ENCODE data around the gene FBRS. TPM values are rescaled to one million over a fixed set of nuclear protein-coding genes. Genes with fewer than 3 reads are reported as not detected.

FBRS gene
- total and polyA plus RNA-seq, 2 of the 13 experiments (the other 11 are each of a cell fraction or from before 2014, with no cell fraction given): 13.7 to 16.2 TPM

- H3K79me2 ChIP-seq (ENCODE audit: insufficient read depth, low read length): no peaks in the 10 kb centered on the region
- H3K27me3 ChIP-seq (ENCODE audit: control insufficient read depth in 1 of 2, insufficient read depth in 2 of 2, low read length in 2 of 2): peaks cover 0 to 19% of the 10 kb centered on the region in 2 experiments; a peak in 3 of 5 replicates
- BruUV-seq (replicated peaks): no TSS peak
- H3K4me1 ChIP-seq (ENCODE audit: insufficient read depth, low read length): peaks cover 83% of the 10 kb centered on the region
- ChIA-PET POLR2A (interaction anchor here (1.1 to 6.5 kb wide), 5 partner anchors 11 to 213 kb away, joined by 3 to 46 read pairs (median 3); partner anchors contain the start of genes DCTPP1, ZNF689 and ZNF771), CTCF (ENCODE audit: low intra/inter-chr PET ratio, low total read pairs) (interaction anchor here (1.1 kb wide), 1 partner anchor 9 kb away, joined by 4 read pairs; no protein-coding TSS in a partner anchor)
- no peaks in the 10 kb centered on the region for H3K9me3 ChIP-seq (ENCODE audit: low read length)
- no peak for DNase-seq (ENCODE audit: low spot score)
- 4% methylated on average over 3 of the region's 3 CpGs for WGBS (ENCODE audit: low lambda C conversion rate)
- intact Hi-C loops (cut with micrococcal nuclease; ENCODE audit: unreplicated experiment) (no loop called here), in situ Hi-C loops (cut with HindIII; ENCODE audit: extremely low pct_ligation_motif_present, low pct_unique_long_range_greater_than_20kb) (loop anchor here (5.0 kb wide), 1 partner anchor 48 kb away; the partner anchor contains the start of gene ZNF688)
- H3K36me3 ChIP-seq (replicated peaks in 1 of 2; ENCODE audit: control insufficient read depth in 1 of 2, insufficient read depth in 2 of 2, low read length in 2 of 2): no peaks in the 10 kb centered on the region
- no peaks in the 10 kb centered on the region for H4K20me1 ChIP-seq (ENCODE audit: insufficient read depth, low read length)
- no peak for ATAC-seq
- no peak overlapping the region for H2AFZ ChIP-seq (ENCODE audit: low read length)
- TF ChIP-seq ATF2 (CRISPR knock-in tag; IDR thresholded peaks at IDR 0.05): no peak
- TF ChIP-seq ZFP62 (CRISPR knock-in tag; IDR thresholded peaks at IDR 0.05): no peak
- TF ChIP-seq ZBTB4 (CRISPR knock-in tag; IDR thresholded peaks at IDR 0.05; ENCODE audit: borderline replicate concordance): no peak
- no peak for TF ChIP-seq ZNF468 (CRISPR knock-in tag; IDR thresholded peaks at IDR 0.05)
- no peak for TF ChIP-seq HMGXB3 (CRISPR knock-in tag; IDR thresholded peaks at IDR 0.05; ENCODE audit: borderline replicate concordance)
- TF ChIP-seq ZSCAN20 (CRISPR knock-in tag; IDR thresholded peaks at IDR 0.05; ENCODE audit: borderline replicate concordance): no peak
- no peak for TF ChIP-seq HIVEP1 (CRISPR knock-in tag; IDR thresholded peaks at IDR 0.05)
- TF ChIP-seq, protein P1, sequence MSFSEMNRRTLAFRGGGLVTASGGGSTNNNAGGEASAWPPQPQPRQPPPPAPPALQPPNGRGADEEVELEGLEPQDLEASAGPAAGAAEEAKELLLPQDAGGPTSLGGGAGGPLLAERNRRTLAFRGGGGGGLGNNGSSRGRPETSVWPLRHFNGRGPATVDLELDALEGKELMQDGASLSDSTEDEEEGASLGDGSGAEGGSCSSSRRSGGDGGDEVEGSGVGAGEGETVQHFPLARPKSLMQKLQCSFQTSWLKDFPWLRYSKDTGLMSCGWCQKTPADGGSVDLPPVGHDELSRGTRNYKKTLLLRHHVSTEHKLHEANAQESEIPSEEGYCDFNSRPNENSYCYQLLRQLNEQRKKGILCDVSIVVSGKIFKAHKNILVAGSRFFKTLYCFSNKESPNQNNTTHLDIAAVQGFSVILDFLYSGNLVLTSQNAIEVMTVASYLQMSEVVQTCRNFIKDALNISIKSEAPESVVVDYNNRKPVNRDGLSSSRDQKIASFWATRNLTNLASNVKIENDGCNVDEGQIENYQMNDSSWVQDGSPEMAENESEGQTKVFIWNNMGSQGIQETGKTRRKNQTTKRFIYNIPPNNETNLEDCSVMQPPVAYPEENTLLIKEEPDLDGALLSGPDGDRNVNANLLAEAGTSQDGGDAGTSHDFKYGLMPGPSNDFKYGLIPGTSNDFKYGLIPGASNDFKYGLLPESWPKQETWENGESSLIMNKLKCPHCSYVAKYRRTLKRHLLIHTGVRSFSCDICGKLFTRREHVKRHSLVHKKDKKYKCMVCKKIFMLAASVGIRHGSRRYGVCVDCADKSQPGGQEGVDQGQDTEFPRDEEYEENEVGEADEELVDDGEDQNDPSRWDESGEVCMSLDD (CRISPR knock-in tag; IDR thresholded peaks at IDR 0.05; ENCODE audit: borderline replicate concordance): no peak
- no peak for TF ChIP-seq ZNF850 (CRISPR knock-in tag; conservative IDR thresholded peaks at IDR 0.05)
- no peak for TF ChIP-seq FOXK2 (IDR thresholded peaks at IDR 0.05)
- H3K9ac ChIP-seq (ENCODE audit: insufficient read depth, low read depth, low read length): no peak overlapping the region
- no peak overlapping the region for H3K27ac ChIP-seq (ENCODE audit: extremely low read length, insufficient read depth, low read length)
- H3K4me2 ChIP-seq (ENCODE audit: low read depth, low read length): no peak overlapping the region
- no peak for FAIRE-seq
- H3K4me3 ChIP-seq (replicated peaks in 1 of 3; ENCODE audit: insufficient read depth in 1 of 3, low read depth in 2 of 3, low read length in 3 of 3): no peak overlapping the region
Observed at GRCh38 chr16:30620169-30620568, 38.1 kb upstream of the FBRS start.
